KOPT-K1 (cell line): ENCODE measurements around the gene TBC1D22B.

Source experiments
- H3K27ac ChIP-seq: fragments of 200-600 bp; sonication (generic); 2 replicates; pipeline ENCODE4 v1.5.1; 2016; ENCODE audit warnings: antibody characterized with exemption, mild to moderate bottlenecking, low read depth, low read length; ENCODE audit not compliant: poor library complexity, severe bottlenecking
- H3K36me3 ChIP-seq: fragments of 200-600 bp; sonication (generic); 2 replicates; pipeline ENCODE4 v1.5.1; 2017; ENCODE audit warnings: antibody characterized with exemption, mild to moderate bottlenecking, low read length, moderate library complexity; ENCODE audit not compliant: insufficient read depth
- H3K9me3 ChIP-seq: fragments of 200-600 bp; sonication (generic); 2 replicates; pipeline ENCODE4 v1.5.1; 2017; ENCODE audit warnings: antibody characterized with exemption, low read length, mild to moderate bottlenecking; ENCODE audit not compliant: insufficient read depth, poor library complexity, severe bottlenecking

TBC1D22B gene

GRCh38 chr6:37257634-37258404 lies at the start of gene TBC1D22B, which contains the start of gene TMEM217:
TSS of gene TBC1D22B (plus strand) at chr6:37257772. CDS start at chr6:37257918, 146 bp downstream.
TSS of gene TMEM217 (minus strand) at chr6:37258144. CDS start at chr6:37219030, 39,114 bp downstream.
- no peaks in the 10 kb centered on the region for H3K9me3 ChIP-seq
- H3K36me3 ChIP-seq: no peaks in the 10 kb centered on the region
- H3K27ac ChIP-seq: peak within 1 kb of the TSS; percentile 96

GRCh38 chr6:37207903-37208456 lies 49.6 kb upstream of the TBC1D22B start:
- no peaks in the 10 kb centered on the region for H3K9me3 ChIP-seq
- peak overlapping the region; percentile 85 for H3K27ac ChIP-seq
- no peaks in the 10 kb centered on the region for H3K36me3 ChIP-seq

GRCh38 chr6:37208793-37209192 lies 48.8 kb upstream of the TBC1D22B start:
- H3K9me3 ChIP-seq: no peaks in the 10 kb centered on the region
- H3K36me3 ChIP-seq: no peaks in the 10 kb centered on the region
- peak overlapping the region; percentile 85 for H3K27ac ChIP-seq

- H3K27ac ChIP-seq: peak overlapping the region; percentile 85
- H3K36me3 ChIP-seq: no peaks in the 10 kb centered on the region
- H3K9me3 ChIP-seq: no peaks in the 10 kb centered on the region
Measured at GRCh38 chr6:37209461-37210205, 47.9 kb upstream of the TBC1D22B start.

- H3K27ac ChIP-seq: peak overlapping the region; percentile 85
- no peaks in the 10 kb centered on the region for H3K9me3 ChIP-seq
- H3K36me3 ChIP-seq: no peaks in the 10 kb centered on the region
Measured at GRCh38 chr6:37210313-37210968, 47.1 kb upstream of the TBC1D22B start.

- Histone ChIP-seq H3K36me3 (no peaks in the 10 kb centered on the region), H3K27ac (peak overlapping the region; percentile 3), H3K9me3 (no peaks in the 10 kb centered on the region)
Measured at GRCh38 chr6:37212268-37212667, 45.3 kb upstream of the TBC1D22B start.

GRCh38 chr6:37218061-37218460 lies 39.5 kb upstream of the TBC1D22B start:
- Histone ChIP-seq H3K36me3 (no peaks in the 10 kb centered on the region), H3K9me3 (no peaks in the 10 kb centered on the region), H3K27ac (no peak overlapping the region)

- H3K27ac ChIP-seq: no peak overlapping the region
- H3K36me3 ChIP-seq: no peaks in the 10 kb centered on the region
- H3K9me3 ChIP-seq: no peaks in the 10 kb centered on the region
Measured at GRCh38 chr6:37218511-37218910, 39.1 kb upstream of the TBC1D22B start.

- H3K27ac ChIP-seq: peak overlapping the region; percentile 64
- no peaks in the 10 kb centered on the region for H3K36me3 ChIP-seq
- no peaks in the 10 kb centered on the region for H3K9me3 ChIP-seq
Measured at GRCh38 chr6:37221585-37222124, 35.9 kb upstream of the TBC1D22B start.

- Histone ChIP-seq H3K9me3 (no peaks in the 10 kb centered on the region), H3K36me3 (no peaks in the 10 kb centered on the region), H3K27ac (peak overlapping the region; percentile 64)
Measured at GRCh38 chr6:37222125-37222967, 35.2 kb upstream of the TBC1D22B start.

- Histone ChIP-seq H3K36me3 (no peaks in the 10 kb centered on the region), H3K9me3 (no peaks in the 10 kb centered on the region), H3K27ac (peak overlapping the region; percentile 64)
Measured at GRCh38 chr6:37222992-37223391, 34.6 kb upstream of the TBC1D22B start.

GRCh38 chr6:37225350-37226169 lies 32.0 kb upstream of the TBC1D22B start:
- no peaks in the 10 kb centered on the region for H3K36me3 ChIP-seq

GRCh38 chr6:37230104-37230503 lies 27.5 kb upstream of the TBC1D22B start:
- Histone ChIP-seq H3K27ac (no peak overlapping the region), H3K9me3 (no peaks in the 10 kb centered on the region), H3K36me3 (no peaks in the 10 kb centered on the region)

More at GRCh38 chr6:37225350-37226169, 32.0 kb upstream of the TBC1D22B start:
- H3K9me3 ChIP-seq: no peaks in the 10 kb centered on the region
- no peak overlapping the region for H3K27ac ChIP-seq
